Gastroesophageal sphincter (tissue), 4 donors: ENCODE data around the gene EEF1A1. TPM values are rescaled to one million over a fixed set of nuclear protein-coding genes. Genes with fewer than 3 reads are reported as not detected.
"Not testable (repeated sequence)": the region's sequence is repeated elsewhere in the genome, so short reads cannot be mapped to it uniquely, and the experiment has no call there.

Source experiments
- ATAC-seq: fragments of 150-250 bp; one replicate; pipeline ENCODE4 v1.9.1; 2016; ENCODE audit warnings: mild to moderate bottlenecking, moderate library complexity
- H3K27ac ChIP-seq, 4 donors: fragments of 200-600 bp; sonication (generic) in 3 of 4; 1 replicate in 3 of 4; 2 replicates in 1 of 4; pipeline ENCODE4 v1.5.1; 2016 to 2019
- H3K27me3 ChIP-seq: fragments of 200-600 bp; sonication (generic); one replicate; pipeline ENCODE4 v1.5.1; 2019
- H3K36me3 ChIP-seq, 2 donors: fragments of 200-600 bp; sonication (generic); one replicate each; pipeline ENCODE4 v1.5.1; 2019; ENCODE audit warnings: control low read depth in 1 of 2
- H3K4me1 ChIP-seq, 3 donors: fragments of 200-600 bp; sonication (generic); 1 replicate in 2 of 3; 2 replicates in 1 of 3; pipeline ENCODE4 v1.5.1; 2016 to 2019; ENCODE audit warnings: control low read depth in 2 of 3
- H3K4me3 ChIP-seq, 2 donors: fragments of 200-600 bp; sonication (generic); one replicate each; pipeline ENCODE4 v1.5.1; 2019; ENCODE audit warnings: mild to moderate bottlenecking in 1 of 2, moderate library complexity in 1 of 2
- H3K9me3 ChIP-seq, 3 donors: fragments of 200-600 bp; sonication (generic); one replicate each; pipeline ENCODE4 v1.5.1; 2017 to 2019; ENCODE audit warnings: control low read depth in 2 of 3
- CTCF ChIP-seq, 4 experiments: fragments of 200-600 bp in 2 of 4; fragments of 450-650 bp in 2 of 4; sonication (generic) in 1 of 4; IDR thresholded peaks; one replicate each; pipeline ENCODE4 v1.5.1; 2017 to 2019; ENCODE audit warnings: antibody characterized with exemption in 4 of 4, mild to moderate bottlenecking in 2 of 4, moderate library complexity in 2 of 4
- EP300 ChIP-seq: sonication (generic); formaldehyde crosslinking; IDR thresholded peaks from one replicate; pipeline ENCODE4 v1.6.1; 2017; ENCODE audit warnings: antibody characterized with exemption, mild to moderate bottlenecking
- POLR2A ChIP-seq, 2 donors: fragments of 450-650 bp; IDR thresholded peaks; one replicate each; pipeline ENCODE4 v1.6.1; 2017; ENCODE audit warnings: antibody characterized with exemption in 2 of 2, mild to moderate bottlenecking in 2 of 2, moderate library complexity in 1 of 2
- POLR2AphosphoS5 ChIP-seq: sonication (generic); formaldehyde crosslinking; IDR thresholded peaks from one replicate; pipeline ENCODE4 v1.6.1; 2017; ENCODE audit warnings: antibody characterized with exemption
- WGBS, 2 donors: methylation state at CpG; one replicate each; pipeline ENCODE4 v1.1.5; 2018; ENCODE audit warnings: low coverage in 1 of 2; 5-methylcytosine and 5-hydroxymethylcytosine counted together
- total RNA-seq, 4 donors: library from RNA; depleted of rRNA; stranded (reverse); fragments of >200 nt; gene quantifications; one replicate each; pipeline ENCODE4 v1.1.0, GENCODE V29; 2016

Gene EEF1A1
- total RNA-seq, 4 donors from 2014 or later: 7,131 to 12,070 (median 10,987) TPM

- 93 to 100% methylated on average over 1 to 16 of the region's 17 CpGs for WGBS, 2 donors
- no peak for TF ChIP-seq POLR2A (IDR thresholded peaks at IDR 0.05)
- no peak for TF ChIP-seq POLR2AphosphoS5
- TF ChIP-seq CTCF (IDR thresholded peaks at IDR 0.05): no peak
- no peak for TF ChIP-seq EP300
Measured at GRCh38 chr6:73564578-73565345, 43.9 kb upstream of the EEF1A1 start.

GRCh38 chr6:73562558-73562957 is 41.7 kb upstream of the EEF1A1 start:
- WGBS, 2 donors: 82 to 86% methylated on average over 1 to 2 of the region's 2 CpGs
- TF ChIP-seq POLR2AphosphoS5: no peak

More at GRCh38 chr6:73564578-73565345, 43.9 kb upstream of the EEF1A1 start:
- H3K27me3 ChIP-seq: no peaks in the 10 kb centered on the region
- no peaks in the 10 kb centered on the region for H3K9me3 ChIP-seq
- no peak overlapping the region for H3K27ac ChIP-seq
- no peak for ATAC-seq
- no peaks in the 10 kb centered on the region for H3K36me3 ChIP-seq
- no peak overlapping the region for H3K4me3 ChIP-seq
- no peaks in the 10 kb centered on the region for H3K4me1 ChIP-seq

DNA sequence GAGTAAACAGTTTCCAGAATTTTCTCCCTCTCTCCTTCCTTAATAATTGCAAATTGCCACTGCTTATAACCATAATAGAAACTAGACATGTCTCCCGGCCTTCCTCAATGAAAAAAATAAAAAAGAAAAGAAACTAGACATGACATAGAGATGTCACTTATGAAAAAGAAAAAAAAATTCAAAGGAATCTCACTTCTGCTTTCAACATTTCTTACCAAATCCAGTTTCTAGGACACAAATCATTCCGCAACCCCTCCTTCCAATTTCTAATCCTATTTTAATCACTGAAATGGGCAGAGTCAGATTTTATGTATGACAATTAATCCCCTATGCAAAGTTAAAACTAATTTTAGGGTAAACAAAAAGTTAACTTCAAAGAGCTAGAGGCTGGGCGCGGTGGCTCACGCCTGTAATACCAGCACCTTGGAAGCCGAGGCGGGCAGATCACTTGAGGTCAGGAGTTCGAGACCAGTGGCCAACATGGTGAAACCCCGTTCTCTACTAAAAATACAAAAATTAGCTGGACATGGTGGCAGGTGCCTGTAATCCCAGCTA is 40.1 kb upstream of the EEF1A1 start:
- no peak for ATAC-seq
- Histone ChIP-seq H3K27me3 (no peaks in the 10 kb centered on the region), H3K36me3 (no peaks in the 10 kb centered on the region), H3K4me1 (no peaks in the 10 kb centered on the region), H3K27ac (no peak overlapping the region), H3K9me3 (no peaks in the 10 kb centered on the region), H3K4me3 (no peak overlapping the region)
- 84 to 90% methylated on average over 6 to 9 of the region's 9 CpGs for WGBS, 2 donors
- TF ChIP-seq EP300: no peak
- no peak for TF ChIP-seq POLR2AphosphoS5
- no peak for TF ChIP-seq POLR2A (IDR thresholded peaks at IDR 0.05)
- TF ChIP-seq CTCF (IDR thresholded peaks at IDR 0.05): no peak

More at GRCh38 chr6:73562558-73562957, 41.7 kb upstream of the EEF1A1 start:
- Histone ChIP-seq H3K27me3 (no peaks in the 10 kb centered on the region), H3K4me1 (no peaks in the 10 kb centered on the region), H3K9me3 (no peaks in the 10 kb centered on the region), H3K4me3 (no peak overlapping the region), H3K27ac (no peak overlapping the region), H3K36me3 (no peaks in the 10 kb centered on the region)
- ATAC-seq: no peak

GRCh38 chr6:73560182-73560732 is 39.4 kb upstream of the EEF1A1 start:
- Histone ChIP-seq H3K9me3 (no peaks in the 10 kb centered on the region), H3K27me3 (no peaks in the 10 kb centered on the region), H3K4me3 (no peak overlapping the region), H3K27ac (no peak overlapping the region), H3K36me3 (no peaks in the 10 kb centered on the region), H3K4me1 (no peaks in the 10 kb centered on the region)
- WGBS, 2 donors: 45 to 53% methylated on average over 5 to 7 of the region's 8 CpGs
- ATAC-seq: no peak
- no peak for TF ChIP-seq CTCF (IDR thresholded peaks at IDR 0.05)
- no peak for TF ChIP-seq POLR2A (IDR thresholded peaks at IDR 0.05)
- no peak for TF ChIP-seq EP300
- TF ChIP-seq POLR2AphosphoS5: no peak

DNA sequence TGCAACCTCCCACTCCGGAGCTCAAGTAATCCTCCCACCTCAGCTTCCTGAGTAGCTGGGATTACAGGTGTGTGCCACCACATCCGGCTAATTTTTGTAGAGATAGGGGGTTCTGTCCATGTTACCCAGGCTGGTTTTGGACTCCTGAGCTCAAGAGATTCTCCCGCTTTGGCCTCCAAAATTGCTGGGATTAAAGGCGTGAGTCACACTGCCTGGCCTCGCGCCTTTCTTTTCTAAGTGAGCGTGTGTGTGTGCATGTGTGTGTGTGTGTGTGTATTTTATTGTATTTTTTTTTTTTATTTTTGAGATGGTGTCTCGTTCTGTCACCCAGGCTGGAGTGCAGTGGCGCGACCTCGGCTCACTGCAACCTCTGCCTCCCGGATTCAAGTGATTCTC is 38.6 kb upstream of the EEF1A1 start:
- H3K4me3 ChIP-seq, H3K4me1 ChIP-seq, H3K27ac ChIP-seq, H3K9me3 ChIP-seq, H3K27me3 ChIP-seq, ATAC-seq, H3K36me3 ChIP-seq: not testable (repeated sequence)
- 90 to 99% methylated on average over 2 to 10 of the region's 12 CpGs for WGBS, 2 donors
